Right lobe of liver (tissue), 6 donors: ENCODE data around the gene TRPM3. TPM values are rescaled to one million over a fixed set of nuclear protein-coding genes. Genes with fewer than 3 reads are reported as not detected.

Experiments used
- ATAC-seq, 4 donors: fragments of 200-7000 bp; cut with Tn5 transposase; one replicate each; pipeline ENCODE4 v1.9.1; 2020; ENCODE audit warnings: mild to moderate bottlenecking in 4 of 4, moderate library complexity in 4 of 4
- DNase-seq, 3 donors: peaks; one replicate each; pipeline ENCODE4 v3.0.0-alpha.2; 2020
- H3K27ac ChIP-seq, 3 donors: fragments of 200-600 bp; one replicate each; pipeline ENCODE4 v1.8.0; 2022
- H3K27me3 ChIP-seq, 2 donors: fragments of 200-600 bp; one replicate each; pipeline ENCODE4 v1.8.0; 2022
- H3K36me3 ChIP-seq, 4 donors: fragments of 200-600 bp; sonication (generic) in 1 of 4; one replicate each; pipeline versions ENCODE4 v1.5.1 to v1.8.0; 2017 to 2022; ENCODE audit warnings: control low read depth in 1 of 4
- H3K4me1 ChIP-seq, 4 donors: fragments of 200-600 bp; sonication (generic) in 1 of 4; one replicate each; pipeline versions ENCODE4 v1.5.1 to v1.8.0; 2017 to 2022; ENCODE audit warnings: control low read depth in 1 of 4
- H3K4me3 ChIP-seq, 3 donors: fragments of 200-600 bp; one replicate each; pipeline ENCODE4 v1.8.0; 2022
- H3K9me3 ChIP-seq, 4 donors: fragments of 200-600 bp; sonication (generic) in 1 of 4; one replicate each; pipeline versions ENCODE4 v1.5.1 to v1.8.0; 2017 to 2022; ENCODE audit warnings: control low read depth in 1 of 4
- POLR2A ChIP-seq: fragments of 450-650 bp; IDR thresholded peaks from one replicate; pipeline ENCODE4 v1.6.1; 2017; ENCODE audit warnings: antibody characterized with exemption, mild to moderate bottlenecking
- WGBS: methylation state at CpG from one replicate; pipeline ENCODE4 v1.1.6; 2018; ENCODE audit warnings: low coverage, low lambda C conversion rate; ENCODE audit not compliant: insufficient coverage; ENCODE audit errors: missing lambda C conversion rate; 5-methylcytosine and 5-hydroxymethylcytosine counted together
- intact Hi-C, 2 donors: fragments of 100-400 bp; cut with DNase I; formaldehyde crosslinking; loops; one replicate each; pipeline versions ENCODE4 v1.11.2 to v1.14.1; 2022
- total RNA-seq, 6 experiments: library from RNA; depleted of rRNA in 2 of 6; stranded (reverse); fragments of >200 nt in 2 of 6; fragmentation: NEBNext Ultra II Directional in 3 of 6; extraction: Animal tissue kit (Norgen Biotek cat#: 25700) in 3 of 6; gene quantifications; one replicate each; pipeline versions ENCODE4 v1.1.0 to v1.2.4, GENCODE V29; 2016 to 2023
- TF ChIP-seq, protein P1 (sequence below), 4 donors: fragments of 200-600 bp in 3 of 4; fragments of 450-650 bp in 1 of 4; IDR thresholded peaks; one replicate each; pipeline versions ENCODE4 v1.5.1 to v1.8.0; 2016 to 2022; ENCODE audit warnings: antibody characterized with exemption in 4 of 4, mild to moderate bottlenecking in 2 of 4
- donor health status: DM: no; HTN: yes; CAD: no.
- donor health status: DM: no; HTN: no; CAD: no.
- donor health status: DM: no; HTN: no; CAD: no.
- donor health status: DM: no; HTN: yes; CAD: no.
- donor health status: DM: no; HTN: yes; CAD: no.

TRPM3 gene
- total RNA-seq, 6 experiments from 2014 or later: 0.26 to 0.56 (median 0.39) TPM

DNA sequence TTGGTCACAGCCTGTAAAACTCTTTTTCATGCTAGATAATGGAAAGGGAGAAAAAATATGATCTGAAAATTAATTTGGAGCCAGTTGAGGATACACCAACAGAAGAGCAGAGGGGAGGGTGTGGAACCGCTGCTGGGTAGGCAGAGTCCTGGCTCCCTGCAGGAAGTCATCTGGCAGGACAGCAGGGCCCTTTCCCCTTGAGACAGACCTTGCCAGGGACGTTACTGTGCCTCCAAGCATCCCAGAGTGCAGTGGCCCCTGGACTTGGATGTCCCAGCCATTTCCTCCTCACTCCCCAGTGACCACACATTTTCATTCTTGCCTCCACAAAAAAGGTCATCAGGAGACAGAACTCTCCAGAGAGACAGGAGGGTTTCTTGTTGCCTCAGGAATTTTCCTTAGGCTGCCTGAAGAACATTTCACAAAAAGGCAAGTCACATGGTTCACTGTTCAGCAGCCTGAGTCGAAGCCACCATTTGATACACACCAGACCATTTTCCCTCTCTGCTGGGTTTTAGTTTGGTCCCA lies 5.9 kb downstream of the TRPM3 start:
- Histone ChIP-seq H3K27me3 (no peaks in the 10 kb centered on the region), H3K4me1 (peaks cover 0 to 3% (median 0%) of the 10 kb centered on the region in 4 donors), H3K36me3 (no peaks in the 10 kb centered on the region), H3K4me3 (no peak overlapping the region), H3K27ac (no peak overlapping the region), H3K9me3 (no peaks in the 10 kb centered on the region)
- WGBS: 88% methylated on average over 2 of the region's 3 CpGs
- DNase-seq: no peak
- intact Hi-C loops: no loop called here
- no peak for ATAC-seq
- no peak for TF ChIP-seq POLR2A
- TF ChIP-seq, protein P1, sequence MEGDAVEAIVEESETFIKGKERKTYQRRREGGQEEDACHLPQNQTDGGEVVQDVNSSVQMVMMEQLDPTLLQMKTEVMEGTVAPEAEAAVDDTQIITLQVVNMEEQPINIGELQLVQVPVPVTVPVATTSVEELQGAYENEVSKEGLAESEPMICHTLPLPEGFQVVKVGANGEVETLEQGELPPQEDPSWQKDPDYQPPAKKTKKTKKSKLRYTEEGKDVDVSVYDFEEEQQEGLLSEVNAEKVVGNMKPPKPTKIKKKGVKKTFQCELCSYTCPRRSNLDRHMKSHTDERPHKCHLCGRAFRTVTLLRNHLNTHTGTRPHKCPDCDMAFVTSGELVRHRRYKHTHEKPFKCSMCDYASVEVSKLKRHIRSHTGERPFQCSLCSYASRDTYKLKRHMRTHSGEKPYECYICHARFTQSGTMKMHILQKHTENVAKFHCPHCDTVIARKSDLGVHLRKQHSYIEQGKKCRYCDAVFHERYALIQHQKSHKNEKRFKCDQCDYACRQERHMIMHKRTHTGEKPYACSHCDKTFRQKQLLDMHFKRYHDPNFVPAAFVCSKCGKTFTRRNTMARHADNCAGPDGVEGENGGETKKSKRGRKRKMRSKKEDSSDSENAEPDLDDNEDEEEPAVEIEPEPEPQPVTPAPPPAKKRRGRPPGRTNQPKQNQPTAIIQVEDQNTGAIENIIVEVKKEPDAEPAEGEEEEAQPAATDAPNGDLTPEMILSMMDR (IDR thresholded peaks at IDR 0.05): no peak

DNA sequence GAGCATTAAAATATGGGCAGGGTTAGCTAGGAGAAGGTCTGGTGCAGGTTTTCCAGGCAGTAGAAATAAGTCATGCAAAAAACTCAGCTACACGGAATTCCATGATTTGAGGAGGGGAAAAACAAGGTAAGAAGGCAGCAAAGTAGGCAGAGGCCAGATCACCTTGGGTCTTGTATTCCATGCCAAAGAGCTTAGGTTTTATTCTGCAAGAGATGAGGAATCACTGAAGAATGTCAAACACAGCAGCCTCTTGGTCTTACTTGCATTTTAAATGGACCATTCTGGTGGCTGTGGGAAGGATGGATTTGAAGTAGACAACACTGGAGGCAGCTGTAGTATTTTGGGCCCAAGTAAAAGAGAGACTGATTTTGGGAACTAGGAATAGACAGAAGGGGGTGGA lies 8.6 kb downstream of the TRPM3 start:
- ATAC-seq: no peak
- Histone ChIP-seq H3K4me1 (peaks cover 0 to 3% (median 0%) of the 10 kb centered on the region in 4 donors), H3K4me3 (no peak overlapping the region), H3K9me3 (no peaks in the 10 kb centered on the region), H3K36me3 (no peaks in the 10 kb centered on the region), H3K27me3 (no peaks in the 10 kb centered on the region), H3K27ac (no peak overlapping the region)
- TF ChIP-seq POLR2A: no peak
- TF ChIP-seq, protein P1 (IDR thresholded peaks at IDR 0.05): no peak
- intact Hi-C loops: no loop called here
- 93% methylated on average over 1 of the region's 1 CpG for WGBS
- DNase-seq: no peak

DNA sequence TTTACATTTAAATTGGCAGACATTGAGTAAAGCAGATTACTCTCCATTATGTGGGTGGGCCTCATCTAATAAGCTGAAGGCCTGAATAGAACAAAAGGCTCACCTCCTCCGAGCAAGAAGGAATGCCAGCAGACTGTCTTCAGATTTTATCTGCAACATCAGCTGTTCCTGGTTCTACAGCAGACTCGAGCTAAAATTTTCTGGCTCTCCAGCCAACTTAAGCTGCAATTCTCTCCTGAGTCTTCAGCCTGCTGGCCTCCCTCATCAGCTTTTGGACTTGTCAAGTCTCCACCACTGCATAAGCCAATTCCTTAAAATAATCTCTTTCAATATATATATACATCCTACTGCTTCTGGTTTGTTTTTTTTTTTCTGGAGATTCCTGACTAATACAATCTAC lies 12.5 kb downstream of the TRPM3 start:
- H3K9me3 ChIP-seq: no peaks in the 10 kb centered on the region
- no peak for ATAC-seq
- DNase-seq: no peak
- no peak for TF ChIP-seq POLR2A
- TF ChIP-seq, protein P1 (IDR thresholded peaks at IDR 0.05): no peak
- H3K4me1 ChIP-seq: no peaks in the 10 kb centered on the region
- 66% methylated on average over 2 of the region's 2 CpGs for whole genome bisulfite sequencing
- no peak overlapping the region for H3K4me3 ChIP-seq
- H3K27ac ChIP-seq: no peak overlapping the region
- no peaks in the 10 kb centered on the region for H3K27me3 ChIP-seq
- H3K36me3 ChIP-seq: no peaks in the 10 kb centered on the region
- intact Hi-C loops: no loop called here

DNA sequence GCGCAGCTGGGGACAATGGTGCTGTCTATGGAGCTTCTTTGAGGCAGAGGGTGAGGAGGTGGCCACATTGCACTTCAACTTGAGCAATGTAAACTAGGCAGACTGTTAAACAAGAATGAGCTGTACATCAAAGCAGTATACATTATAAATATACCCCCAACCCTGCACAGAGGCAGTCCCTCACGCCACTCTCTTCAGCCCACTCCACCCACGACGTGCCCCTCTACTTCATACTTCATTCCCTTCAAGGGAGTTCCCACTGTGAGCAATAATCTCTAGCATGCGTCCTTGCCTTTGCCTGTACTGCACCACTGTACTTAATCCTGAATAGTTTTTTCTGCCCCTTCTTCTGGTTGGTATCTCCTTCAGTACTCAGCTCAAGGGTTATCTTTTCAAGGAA lies 14.4 kb downstream of the TRPM3 start:
- Histone ChIP-seq H3K36me3 (no peaks in the 10 kb centered on the region), H3K27me3 (no peaks in the 10 kb centered on the region), H3K27ac (no peak overlapping the region), H3K4me3 (no peak overlapping the region), H3K9me3 (no peaks in the 10 kb centered on the region), H3K4me1 (no peaks in the 10 kb centered on the region)
- WGBS: 85% methylated on average over 5 of the region's 5 CpGs
- no peak for TF ChIP-seq POLR2A
- TF ChIP-seq, protein P1 (IDR thresholded peaks at IDR 0.05): no peak
- ATAC-seq: no peak
- intact Hi-C loops: no loop called here
- DNase-seq: no peak

DNA sequence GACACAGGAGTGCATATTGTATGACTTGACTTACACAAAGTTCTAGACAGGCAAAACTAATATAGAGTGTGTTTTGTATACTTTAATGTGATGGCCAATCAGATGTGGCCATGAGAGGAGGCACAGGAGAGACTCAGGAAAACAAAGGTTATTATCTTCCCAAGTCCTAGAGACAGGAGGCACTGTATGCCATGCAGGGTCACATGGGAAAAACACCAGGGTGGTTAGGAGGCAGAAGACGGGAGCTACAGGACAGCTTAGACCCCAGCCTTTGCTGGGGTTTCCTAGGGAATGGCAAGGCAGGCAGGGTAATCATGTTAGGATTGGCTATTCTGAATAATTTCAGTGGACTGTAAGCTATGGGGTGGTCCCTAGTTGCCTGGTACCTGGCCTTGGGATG lies 16.2 kb downstream of the TRPM3 start:
- DNase-seq (no peak), ATAC-seq (no peak)
- no peaks in the 10 kb centered on the region for H3K4me1 ChIP-seq
- WGBS: 88% methylated on average over 1 of the region's 1 CpG
- no peak overlapping the region for H3K4me3 ChIP-seq
- H3K9me3 ChIP-seq: no peaks in the 10 kb centered on the region
- no peaks in the 10 kb centered on the region for H3K27me3 ChIP-seq
- no peaks in the 10 kb centered on the region for H3K36me3 ChIP-seq
- TF ChIP-seq POLR2A: no peak
- TF ChIP-seq, protein P1 (IDR thresholded peaks at IDR 0.05): no peak
- intact Hi-C loops: no loop called here
- H3K27ac ChIP-seq: no peak overlapping the region
